ENCODE data around the gene ZFAND2A.
"Not testable (repeated sequence)": the region's sequence is repeated elsewhere in the genome, so short reads cannot be mapped to it uniquely, and the experiment has no call there.

Gene ZFAND2A

DNA sequence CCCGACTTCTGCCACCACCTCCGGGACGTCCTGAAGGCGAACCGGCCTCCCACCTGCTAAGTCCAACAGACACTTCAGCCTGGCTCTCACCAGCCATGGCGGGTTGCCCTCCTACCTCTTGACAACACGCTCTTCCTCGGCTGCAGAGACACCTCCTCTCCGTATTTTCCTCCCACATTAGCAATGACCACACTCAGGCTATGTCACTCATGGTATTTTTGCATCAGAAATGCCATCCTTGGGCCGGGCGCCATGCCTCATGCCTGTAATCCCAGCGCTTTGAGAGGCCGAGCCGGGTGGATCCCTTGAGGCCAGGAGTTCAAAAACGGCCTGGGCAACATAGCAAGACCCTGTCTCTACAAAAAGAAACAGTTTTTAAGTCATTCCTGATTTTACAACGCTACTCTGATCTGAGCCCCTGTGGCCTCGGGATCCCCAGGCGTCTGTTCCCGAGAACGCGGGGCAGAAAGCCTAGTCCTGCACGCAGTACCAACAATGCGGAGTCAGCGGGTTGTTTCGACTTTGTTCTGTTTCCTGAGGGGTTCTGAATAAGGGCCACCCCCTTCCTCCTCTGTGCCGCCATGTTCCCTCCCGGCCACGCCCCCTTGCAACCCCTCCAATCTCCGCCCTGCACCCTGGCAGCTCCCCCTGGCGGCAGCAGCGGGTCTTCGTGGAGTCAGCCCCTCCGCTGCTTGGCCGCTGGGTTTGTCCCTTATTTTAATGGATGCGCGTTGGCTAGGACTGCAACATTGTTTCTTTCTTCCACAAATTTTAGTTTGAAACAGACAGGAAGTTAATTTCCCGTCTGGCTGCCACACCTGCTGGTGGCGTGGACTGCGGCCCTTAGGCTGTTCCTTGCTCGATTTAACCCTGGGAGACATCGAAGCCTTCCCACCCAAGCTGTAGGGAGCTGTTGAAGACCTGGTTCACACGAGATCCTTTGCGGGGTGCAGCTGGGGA is 9.7 kb upstream of the ZFAND2A start:
- H3K9me3 Mint-ChIP-seq, result no peaks in the 10 kb centered on the region
- H3K4me1 Mint-ChIP-seq (ENCODE audit: low read depth), result peaks cover 13% of the 10 kb centered on the region
- H3K4me3 Mint-ChIP-seq, result peak overlapping the region; percentile 79
- H3K36me3 Mint-ChIP-seq (ENCODE audit: low read depth), result no peaks in the 10 kb centered on the region
- no peaks in the 10 kb centered on the region for H3K27me3 Mint-ChIP-seq (ENCODE audit: low read depth)
- H3K27ac Mint-ChIP-seq, result peak overlapping the region; percentile 76

GRCh38 chr7:1168422-1168821 is 8.4 kb upstream of the ZFAND2A start:
- Mint-ChIP-seq H3K4me1 (ENCODE audit: low read depth) (peaks cover 13% of the 10 kb centered on the region), H3K27me3 (ENCODE audit: low read depth) (no peaks in the 10 kb centered on the region), H3K9me3 (no peaks in the 10 kb centered on the region), H3K4me3 (no peak overlapping the region), H3K27ac (no peak overlapping the region), H3K36me3 (ENCODE audit: low read depth) (no peaks in the 10 kb centered on the region)

- no peak overlapping the region for H3K27ac Mint-ChIP-seq
- H3K36me3 Mint-ChIP-seq (ENCODE audit: low read depth), result no peaks in the 10 kb centered on the region
- no peak overlapping the region for H3K4me3 Mint-ChIP-seq
These were observed 4.4 kb upstream of the ZFAND2A start for GRCh38 chr7:1164436-1164835.

GRCh38 chr7:1163121-1163520 is 3.1 kb upstream of the ZFAND2A start:
- no peaks in the 10 kb centered on the region for H3K36me3 Mint-ChIP-seq (ENCODE audit: low read depth)
- H3K27ac Mint-ChIP-seq, result no peak overlapping the region
- H3K4me1 Mint-ChIP-seq (ENCODE audit: low read depth), result peaks cover 17% of the 10 kb centered on the region
- H3K27me3 Mint-ChIP-seq (ENCODE audit: low read depth), result no peaks in the 10 kb centered on the region
- H3K9me3 Mint-ChIP-seq, result no peaks in the 10 kb centered on the region
- no peak overlapping the region for H3K4me3 Mint-ChIP-seq

More at GRCh38 chr7:1164436-1164835, 4.4 kb upstream of the ZFAND2A start:
- Mint-ChIP-seq H3K27me3 (ENCODE audit: low read depth) (no peaks in the 10 kb centered on the region), H3K9me3 (no peaks in the 10 kb centered on the region), H3K4me1 (ENCODE audit: low read depth) (peaks cover 13% of the 10 kb centered on the region)

- Mint-ChIP-seq H3K27ac (peak overlapping the region; percentile 84), H3K27me3 (ENCODE audit: low read depth) (no peaks in the 10 kb centered on the region), H3K4me1 (ENCODE audit: low read depth) (peaks cover 19% of the 10 kb centered on the region), H3K4me3 (peak overlapping the region; percentile 79), H3K9me3 (no peaks in the 10 kb centered on the region), H3K36me3 (ENCODE audit: low read depth) (peaks cover 7% of the 10 kb centered on the region)
These were observed 650 bp upstream of the ZFAND2A start for GRCh38 chr7:1160670-1161021.

GRCh38 chr7:1159231-1159630 is 765 bp downstream of the ZFAND2A start:
- peaks cover 19% of the 10 kb centered on the region for H3K4me1 Mint-ChIP-seq (ENCODE audit: low read depth)
- not testable (repeated sequence) for H3K9me3 Mint-ChIP-seq; H3K27me3 Mint-ChIP-seq (ENCODE audit: low read depth)
- H3K4me3 Mint-ChIP-seq, result peak overlapping the region; percentile 91
- H3K36me3 Mint-ChIP-seq (ENCODE audit: low read depth), result peaks cover 16% of the 10 kb centered on the region
- peak overlapping the region; percentile 85 for H3K27ac Mint-ChIP-seq

- Mint-ChIP-seq H3K4me3 (peak overlapping the region; percentile 91), H3K4me1 (ENCODE audit: low read depth) (peaks cover 19% of the 10 kb centered on the region), H3K27me3 (ENCODE audit: low read depth) (no peaks in the 10 kb centered on the region), H3K9me3 (no peaks in the 10 kb centered on the region), H3K36me3 (ENCODE audit: low read depth) (peaks cover 20% of the 10 kb centered on the region), H3K27ac (peak overlapping the region; percentile 85)
These were observed 1.5 kb downstream of the ZFAND2A start for GRCh38 chr7:1158203-1159126.

DNA sequence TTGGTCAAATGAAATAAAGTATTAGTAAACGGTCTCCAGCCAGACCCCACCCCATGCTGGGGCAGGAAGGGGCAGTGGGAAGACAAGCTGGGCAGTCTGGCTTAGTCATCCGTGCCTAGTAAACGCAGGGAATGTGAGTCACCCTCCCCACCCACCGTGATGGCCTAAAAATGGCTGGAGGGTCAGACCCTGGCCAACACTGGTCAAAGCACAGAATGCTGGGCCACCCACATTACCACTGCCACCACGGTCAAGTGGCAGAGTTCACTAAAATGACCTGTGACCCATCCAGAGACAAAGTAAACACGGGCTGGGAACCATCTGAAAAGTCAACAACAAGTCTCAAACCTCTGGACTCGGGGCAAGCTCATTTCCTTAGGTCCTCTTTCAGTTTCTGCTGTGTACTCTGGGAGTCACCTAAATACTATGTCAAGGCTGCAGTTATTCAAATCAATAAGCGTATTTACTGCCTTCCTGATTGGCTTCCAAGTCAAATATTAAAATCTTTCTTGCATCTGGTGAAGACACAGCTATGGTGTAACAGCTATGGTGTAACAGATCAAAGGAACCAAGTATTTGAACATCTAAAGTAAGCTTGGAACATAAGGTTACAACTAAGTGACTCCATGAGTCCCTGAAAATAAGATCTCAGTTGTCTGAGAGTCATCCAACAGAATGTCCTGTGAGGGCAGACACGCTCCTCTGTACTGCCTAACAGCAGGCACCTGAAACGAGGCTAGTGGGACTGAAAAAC is 3.0 kb downstream of the ZFAND2A start:
- Mint-ChIP-seq H3K36me3 (ENCODE audit: low read depth) (peaks cover 23% of the 10 kb centered on the region), H3K27ac (no peak overlapping the region), H3K4me3 (no peak overlapping the region), H3K27me3 (ENCODE audit: low read depth) (no peaks in the 10 kb centered on the region), H3K4me1 (ENCODE audit: low read depth) (peaks cover 19% of the 10 kb centered on the region), H3K9me3 (no peaks in the 10 kb centered on the region)

- H3K36me3 Mint-ChIP-seq (ENCODE audit: low read depth), result peaks cover 26% of the 10 kb centered on the region
- H3K4me3 Mint-ChIP-seq; H3K27ac Mint-ChIP-seq; H3K9me3 Mint-ChIP-seq; H3K27me3 Mint-ChIP-seq (ENCODE audit: low read depth): not testable (repeated sequence)
- peaks cover 15% of the 10 kb centered on the region for H3K4me1 Mint-ChIP-seq (ENCODE audit: low read depth)
These were observed 3.9 kb downstream of the ZFAND2A start for GRCh38 chr7:1155818-1156781.

DNA sequence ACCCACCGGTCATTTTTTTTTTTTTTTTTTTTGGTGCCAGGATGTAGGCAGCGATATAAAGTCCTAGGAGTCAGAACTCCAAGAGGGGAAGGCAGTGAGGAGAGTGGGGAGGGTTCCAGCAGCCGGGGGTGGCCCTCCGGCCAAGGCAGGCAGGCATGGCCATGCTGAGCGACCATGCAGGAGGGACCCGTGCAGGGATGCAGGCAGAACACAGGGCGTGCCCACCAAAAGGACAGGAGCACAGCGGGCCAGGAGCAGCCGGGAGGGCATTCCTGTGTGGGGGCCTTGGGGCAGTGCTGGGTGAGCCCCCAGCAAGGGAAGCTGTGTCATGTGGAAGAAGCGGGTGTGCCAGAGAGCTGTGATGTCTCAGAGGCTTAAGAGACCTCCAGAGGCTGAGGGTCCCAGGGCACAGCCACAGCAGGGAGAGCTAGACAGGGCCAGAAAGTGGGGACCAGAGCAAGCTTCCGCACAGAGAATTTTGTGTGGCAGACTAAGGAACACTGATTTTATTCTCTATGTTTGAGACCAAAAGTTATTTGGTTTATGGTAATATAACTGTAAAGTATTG is 5.7 kb downstream of the ZFAND2A start:
- peaks cover 26% of the 10 kb centered on the region for H3K36me3 Mint-ChIP-seq (ENCODE audit: low read depth)
- no peak overlapping the region for H3K27ac Mint-ChIP-seq

GRCh38 chr7:1152492-1152891 is 7.5 kb downstream of the ZFAND2A start:
- Mint-ChIP-seq H3K4me1 (ENCODE audit: low read depth) (no peaks in the 10 kb centered on the region), H3K9me3 (no peaks in the 10 kb centered on the region), H3K4me3 (no peak overlapping the region), H3K27ac (no peak overlapping the region), H3K36me3 (ENCODE audit: low read depth) (peaks cover 26% of the 10 kb centered on the region), H3K27me3 (ENCODE audit: low read depth) (no peaks in the 10 kb centered on the region)

More for the DNA sequence above, 5.7 kb downstream of the ZFAND2A start:
- Mint-ChIP-seq H3K4me3 (no peak overlapping the region), H3K4me1 (ENCODE audit: low read depth) (peaks cover 10% of the 10 kb centered on the region), H3K9me3 (no peaks in the 10 kb centered on the region), H3K27me3 (ENCODE audit: low read depth) (no peaks in the 10 kb centered on the region)

- Mint-ChIP-seq H3K27me3 (ENCODE audit: low read depth) (no peaks in the 10 kb centered on the region), H3K9me3 (no peaks in the 10 kb centered on the region), H3K27ac (no peak overlapping the region), H3K4me3 (no peak overlapping the region), H3K36me3 (ENCODE audit: low read depth) (peaks cover 21% of the 10 kb centered on the region), H3K4me1 (ENCODE audit: low read depth) (no peaks in the 10 kb centered on the region)
These were observed 8.2 kb downstream of the ZFAND2A start for GRCh38 chr7:1151653-1152425.

Data from T-helper 1 cell treated with Interleukin-12 subunit alpha and Interleukin-12 subunit beta and Interleukin-4 antibody, amounts not matched to agents 30 μg/mL and 1 μg/mL, for 36 hours (primary cell).